HG02943 (cell line): ENCODE measurements around the gene SLC2A9.

ENCODE experiments used
- ATAC-seq: cut with Tn5 transposase; IDR thresholded peaks from one replicate; pipeline ENCODE4 v1.9.1; 2021; ENCODE audit warnings: mild to moderate bottlenecking, low read depth, moderate library complexity; ENCODE audit not compliant: unreplicated experiment

Gene SLC2A9

GRCh38 chr4:9899306-9900055, 121.8 kb downstream of the SLC2A9 start:
- ATAC-seq = no peak

- ATAC-seq = no peak
Observed at GRCh38 chr4:9898596-9899305, 122.5 kb downstream of the SLC2A9 start.

GRCh38 chr4:9895333-9895705, 126.0 kb downstream of the SLC2A9 start:
- ATAC-seq = no peak

- no peak for ATAC-seq
Observed at GRCh38 chr4:9894644-9895332, 126.5 kb downstream of the SLC2A9 start.

- ATAC-seq = no peak
Observed at GRCh38 chr4:9893329-9894108, 127.8 kb downstream of the SLC2A9 start.

GRCh38 chr4:9891740-9892139, 129.6 kb downstream of the SLC2A9 start:
- ATAC-seq = no peak

- no peak for ATAC-seq
Observed at GRCh38 chr4:9891056-9891455, 130.2 kb downstream of the SLC2A9 start.

GRCh38 chr4:9889306-9889705, 132.0 kb downstream of the SLC2A9 start:
- ATAC-seq = no peak

GRCh38 chr4:9885958-9886357, 135.3 kb downstream of the SLC2A9 start:
- ATAC-seq = no peak

- ATAC-seq = no peak
Observed at GRCh38 chr4:9880406-9881197, 140.7 kb downstream of the SLC2A9 start.

- no peak for ATAC-seq
Observed at GRCh38 chr4:9877123-9877522, 144.2 kb downstream of the SLC2A9 start.

- ATAC-seq = no peak
Observed at GRCh38 chr4:9875516-9875915, 145.8 kb downstream of the SLC2A9 start.

GRCh38 chr4:9874385-9874784, 146.9 kb downstream of the SLC2A9 start:
- ATAC-seq = no peak

- no peak for ATAC-seq
Observed at GRCh38 chr4:9870165-9870790, 151.0 kb downstream of the SLC2A9 start.

- no peak for ATAC-seq
Observed at GRCh38 chr4:9867751-9868425, 153.4 kb downstream of the SLC2A9 start.

GRCh38 chr4:9866931-9867330, 154.4 kb downstream of the SLC2A9 start:
- ATAC-seq = no peak

- no peak for ATAC-seq
Observed at GRCh38 chr4:9861561-9861960, 159.7 kb downstream of the SLC2A9 start.

GRCh38 chr4:9859810-9860209, 161.5 kb downstream of the SLC2A9 start:
- ATAC-seq = no peak

GRCh38 chr4:9849538-9849920, 171.8 kb downstream of the SLC2A9 start:
- no peak for ATAC-seq
